Osteoblast (primary cell): ENCODE measurements around the gene KIF4B. TPM values are rescaled to one million over a fixed set of nuclear protein-coding genes. Genes with fewer than 3 reads are reported as not detected.

Experiments used
- DNase-seq: peaks from one replicate; pipeline ENCODE4 v3.0.0; 2011; ENCODE audit warnings: low spot score, mixed read lengths; ENCODE audit not compliant: insufficient read length; ENCODE audit errors: missing footprints
- H2AFZ ChIP-seq: 2 replicates; pipeline ENCODE4 v1.6.0; 2011; ENCODE audit warnings: mild to moderate bottlenecking, low read length
- H3K27ac ChIP-seq: 2 replicates; pipeline ENCODE4 v1.5.1; 2011; ENCODE audit warnings: mild to moderate bottlenecking, low read depth, low read length, moderate library complexity
- H3K27me3 ChIP-seq: 2 replicates; pipeline ENCODE4 v1.6.0; 2012; ENCODE audit warnings: mild to moderate bottlenecking, control low read depth, inconsistent platforms, low read length, moderate library complexity; ENCODE audit not compliant: insufficient read depth
- H3K36me3 ChIP-seq: 2 replicates; pipeline ENCODE4 v1.5.1; 2011; ENCODE audit warnings: mild to moderate bottlenecking, low read length, control low read depth, moderate library complexity; ENCODE audit not compliant: insufficient read depth
- H3K4me1 ChIP-seq: 2 replicates; pipeline ENCODE4 v1.5.1; 2011; ENCODE audit warnings: mild to moderate bottlenecking, low read length, control low read depth, moderate library complexity; ENCODE audit not compliant: insufficient read depth
- H3K4me2 ChIP-seq: 2 replicates; pipeline ENCODE4 v1.6.0; 2011; ENCODE audit warnings: mild to moderate bottlenecking, low read length; ENCODE audit not compliant: insufficient read depth
- H3K4me3 ChIP-seq: fragments of 200-600 bp; sonication (generic); 3 replicates; pipeline ENCODE4 v1.5.1; 2012; ENCODE audit warnings: mild to moderate bottlenecking, low read length, inconsistent platforms; ENCODE audit not compliant: insufficient read depth
- H3K79me2 ChIP-seq: 2 replicates; pipeline ENCODE4 v1.6.0; 2012; ENCODE audit warnings: mild to moderate bottlenecking, low read length, control low read depth, inconsistent platforms; ENCODE audit not compliant: insufficient read depth
- H3K9me3 ChIP-seq: 2 replicates; pipeline ENCODE4 v1.5.1; 2011; ENCODE audit warnings: low read depth, low read length, control low read depth
- H4K20me1 ChIP-seq: 2 replicates; pipeline ENCODE4 v1.6.0; 2012; ENCODE audit warnings: mild to moderate bottlenecking, low read length, control low read depth; ENCODE audit not compliant: insufficient read depth
- CTCF ChIP-seq: IDR thresholded peaks from 2 replicates; pipeline ENCODE4 v1.5.1; 2011; ENCODE audit warnings: mild to moderate bottlenecking, low read depth, low read length, moderate library complexity; ENCODE audit errors: extremely low read depth
- total RNA-seq: library from RNA; depleted of rRNA; stranded (reverse); fragments of >200 nt; gene quantifications from 2 replicates; pipeline ENCODE4 v1.2.3, GENCODE V29; 2012

Gene KIF4B
- total RNA-seq, 1 donor = not detected

DNA sequence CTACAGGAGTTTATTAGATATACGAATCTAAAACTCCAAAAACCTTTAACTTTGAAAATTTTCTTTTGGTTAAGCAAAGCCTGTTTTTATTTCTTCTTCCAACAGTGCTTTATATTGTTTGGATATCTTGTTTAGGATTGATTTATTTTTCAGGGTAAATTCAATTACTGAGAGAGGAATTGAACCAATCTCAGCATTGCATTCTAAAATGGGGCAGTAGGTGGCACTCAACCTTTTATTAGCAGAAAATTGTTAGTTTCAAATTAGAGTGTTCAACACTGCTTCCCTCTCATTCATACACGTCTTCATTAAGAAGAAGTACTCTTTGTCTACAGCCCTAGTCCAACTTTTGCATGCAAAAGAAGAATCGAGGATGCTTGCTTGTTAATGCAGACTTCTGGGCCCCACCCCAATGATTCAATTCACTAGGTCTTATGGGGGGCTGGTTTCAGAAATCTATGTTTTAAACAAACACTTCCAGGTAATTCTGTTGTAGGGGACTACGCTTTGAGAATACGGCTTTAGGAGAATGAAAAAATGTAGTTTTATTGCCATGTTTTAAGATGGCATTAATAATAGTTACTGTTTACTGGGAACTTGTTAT is 46.0 kb upstream of the KIF4B start:
- Histone ChIP-seq H3K27me3 (no peaks in the 10 kb centered on the region), H3K79me2 (peaks cover 13% of the 10 kb centered on the region), H3K4me1 (no peaks in the 10 kb centered on the region), H3K9me3 (no peaks in the 10 kb centered on the region), H2AFZ (no peak overlapping the region), H4K20me1 (peaks cover 15% of the 10 kb centered on the region), H3K4me3 (no peak overlapping the region), H3K36me3 (peaks cover 17% of the 10 kb centered on the region), H3K27ac (no peak overlapping the region), H3K4me2 (no peak overlapping the region)
- DNase-seq = no peak
- TF ChIP-seq CTCF = peak; percentile 56

DNA sequence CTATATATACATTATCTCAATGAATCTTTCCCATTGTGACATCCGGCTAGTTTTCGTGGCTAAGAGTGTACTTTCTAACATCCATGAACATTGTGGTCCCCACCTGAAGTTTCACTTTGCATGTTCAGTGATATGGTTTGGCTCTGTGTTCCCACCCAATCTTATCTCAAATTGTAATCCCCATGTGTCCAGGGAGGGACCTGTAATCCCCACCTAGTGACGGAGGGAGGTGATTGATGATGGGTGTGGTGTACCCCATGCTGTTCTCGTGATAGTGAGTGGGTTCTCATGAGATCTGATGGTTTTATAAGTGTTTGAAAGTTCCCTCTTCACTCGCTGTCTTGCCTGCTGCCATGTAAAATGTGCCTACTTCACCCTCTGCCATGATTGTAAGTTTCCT is 44.6 kb upstream of the KIF4B start:
- H3K4me1 ChIP-seq = no peaks in the 10 kb centered on the region
- H2AFZ ChIP-seq = no peak overlapping the region
- no peak overlapping the region for H3K4me3 ChIP-seq
- peaks cover 9% of the 10 kb centered on the region for H3K36me3 ChIP-seq
- H3K4me2 ChIP-seq = no peak overlapping the region
- peaks cover 15% of the 10 kb centered on the region for H4K20me1 ChIP-seq
- peaks cover 8% of the 10 kb centered on the region for H3K79me2 ChIP-seq
- H3K9me3 ChIP-seq = no peaks in the 10 kb centered on the region
- H3K27ac ChIP-seq = no peak overlapping the region
- no peak for TF ChIP-seq CTCF
- H3K27me3 ChIP-seq = no peaks in the 10 kb centered on the region
- no peak for DNase-seq

- Histone ChIP-seq H3K4me3 (no peak overlapping the region), H3K27ac (no peak overlapping the region), H3K4me1 (no peaks in the 10 kb centered on the region), H4K20me1 (peaks cover 7% of the 10 kb centered on the region), H3K79me2 (no peaks in the 10 kb centered on the region), H3K4me2 (no peak overlapping the region), H3K27me3 (no peaks in the 10 kb centered on the region), H2AFZ (no peak overlapping the region), H3K9me3 (no peaks in the 10 kb centered on the region), H3K36me3 (peaks cover 9% of the 10 kb centered on the region)
- no peak for TF ChIP-seq CTCF
- no peak for DNase-seq
These were observed 42.8 kb upstream of the KIF4B start for GRCh38 chr5:154970759-154971158.

DNA sequence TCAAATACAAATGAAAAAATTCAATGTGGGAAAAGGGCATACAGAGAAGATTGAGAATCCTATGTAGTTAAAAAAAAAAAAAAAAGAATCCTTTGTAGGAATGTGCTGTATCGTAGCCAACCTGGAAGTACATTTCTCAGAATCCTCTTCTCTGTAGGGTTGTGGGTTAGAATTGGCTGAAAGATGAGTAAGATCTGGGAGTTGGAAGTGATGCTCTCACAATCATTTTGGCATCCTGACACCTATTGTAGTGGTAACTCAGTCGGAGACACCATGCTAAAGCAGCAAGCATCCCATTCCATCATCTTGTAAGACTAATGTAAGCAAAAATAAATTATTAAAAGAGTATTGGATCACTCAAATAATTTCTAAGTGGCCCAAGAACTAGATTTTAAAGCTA is 42.1 kb upstream of the KIF4B start:
- Histone ChIP-seq H3K4me3 (no peak overlapping the region), H2AFZ (no peak overlapping the region), H4K20me1 (peaks cover 7% of the 10 kb centered on the region), H3K4me1 (no peaks in the 10 kb centered on the region), H3K9me3 (no peaks in the 10 kb centered on the region), H3K36me3 (peaks cover 9% of the 10 kb centered on the region), H3K4me2 (no peak overlapping the region), H3K27ac (no peak overlapping the region), H3K27me3 (no peaks in the 10 kb centered on the region), H3K79me2 (no peaks in the 10 kb centered on the region)
- no peak for TF ChIP-seq CTCF
- DNase-seq = no peak
